Measurements from ENCODE around the gene MYEF2.

DNA sequence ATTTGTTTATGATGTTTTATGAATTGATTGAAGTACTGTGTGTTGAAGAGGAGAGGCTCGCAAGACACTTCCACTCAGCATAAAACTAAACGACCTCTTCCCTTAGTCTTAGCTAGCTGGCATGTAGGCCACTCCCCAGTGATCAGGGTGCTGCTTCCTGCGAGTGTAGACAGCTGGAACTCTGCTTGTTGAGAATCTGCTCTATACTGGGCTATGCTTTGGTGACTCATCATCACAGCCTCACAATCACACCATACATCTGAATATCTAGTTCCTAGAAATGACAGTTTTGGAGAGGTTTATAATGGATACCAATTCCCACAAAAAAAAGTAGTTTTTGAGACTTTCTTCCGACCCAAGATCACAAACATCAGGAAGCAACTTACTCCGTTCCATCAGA is 58.8 kb downstream of the MYEF2 start:
- TF ChIP-seq POLR2A (IDR thresholded peaks at IDR 0.05) = no peak
- TF ChIP-seq, protein P1, sequence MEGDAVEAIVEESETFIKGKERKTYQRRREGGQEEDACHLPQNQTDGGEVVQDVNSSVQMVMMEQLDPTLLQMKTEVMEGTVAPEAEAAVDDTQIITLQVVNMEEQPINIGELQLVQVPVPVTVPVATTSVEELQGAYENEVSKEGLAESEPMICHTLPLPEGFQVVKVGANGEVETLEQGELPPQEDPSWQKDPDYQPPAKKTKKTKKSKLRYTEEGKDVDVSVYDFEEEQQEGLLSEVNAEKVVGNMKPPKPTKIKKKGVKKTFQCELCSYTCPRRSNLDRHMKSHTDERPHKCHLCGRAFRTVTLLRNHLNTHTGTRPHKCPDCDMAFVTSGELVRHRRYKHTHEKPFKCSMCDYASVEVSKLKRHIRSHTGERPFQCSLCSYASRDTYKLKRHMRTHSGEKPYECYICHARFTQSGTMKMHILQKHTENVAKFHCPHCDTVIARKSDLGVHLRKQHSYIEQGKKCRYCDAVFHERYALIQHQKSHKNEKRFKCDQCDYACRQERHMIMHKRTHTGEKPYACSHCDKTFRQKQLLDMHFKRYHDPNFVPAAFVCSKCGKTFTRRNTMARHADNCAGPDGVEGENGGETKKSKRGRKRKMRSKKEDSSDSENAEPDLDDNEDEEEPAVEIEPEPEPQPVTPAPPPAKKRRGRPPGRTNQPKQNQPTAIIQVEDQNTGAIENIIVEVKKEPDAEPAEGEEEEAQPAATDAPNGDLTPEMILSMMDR (IDR thresholded peaks at IDR 0.05) = no peak
